Right atrium auricular region (tissue), 2 donors: Measurements from ENCODE around the gene RSU1. TPM values are rescaled to one million over a fixed set of nuclear protein-coding genes. Genes with fewer than 3 reads are reported as not detected.
A peak's percentile ranks its signal among the peaks of the same experiment; 100 is the strongest.

Experiments
- DNase-seq: peaks from one replicate; pipeline ENCODE4 v3.0.0-alpha.2; 2019; ENCODE audit warnings: low spot score
- H3K27ac ChIP-seq, 2 donors: fragments of 200-600 bp; sonication (generic); 1 replicate in 1 of 2; 2 replicates in 1 of 2; pipeline ENCODE4 v1.5.1; 2016 to 2019
- H3K27me3 ChIP-seq, 2 donors: fragments of 200-600 bp; sonication (generic); one replicate each; pipeline versions ENCODE4 v1.5.1 to v1.6.0; 2017 to 2019
- H3K36me3 ChIP-seq: fragments of 200-600 bp; sonication (generic); one replicate; pipeline ENCODE4 v1.5.1; 2016
- H3K4me1 ChIP-seq, 2 donors: fragments of 200-600 bp; sonication (generic); one replicate each; pipeline versions ENCODE4 v1.5.1 to v1.6.0; 2017 to 2019
- H3K4me3 ChIP-seq, 2 donors: fragments of 200-600 bp; sonication (generic); 1 replicate in 1 of 2; 2 replicates in 1 of 2; pipeline ENCODE4 v1.5.1; 2017 to 2019; ENCODE audit warnings: mild to moderate bottlenecking in 1 of 2, moderate library complexity in 1 of 2
- H3K9me3 ChIP-seq, 2 donors: fragments of 200-600 bp; sonication (generic); one replicate each; pipeline ENCODE4 v1.5.1; 2019
- CTCF ChIP-seq, 2 donors: fragments of 200-600 bp; sonication (generic); IDR thresholded peaks; one replicate each; pipeline ENCODE4 v1.5.1; 2019; ENCODE audit warnings: antibody characterized with exemption in 2 of 2
- total RNA-seq, 2 donors: library from RNA; depleted of rRNA; stranded (reverse); fragments of >200 nt; gene quantifications; one replicate each; pipeline ENCODE4 v1.1.0, GENCODE V29; 2016

RSU1 gene
- total RNA-seq, 2 donors from 2014 or later: 40.3 to 45.4 TPM

- Histone ChIP-seq H3K9me3 (peaks cover 0 to 18% of the 10 kb centered on the region in 2 donors), H3K27ac (no peak overlapping the region), H3K27me3 (no peaks in the 10 kb centered on the region), H3K36me3 (no peaks in the 10 kb centered on the region), H3K4me1 (peaks cover 0 to 14% of the 10 kb centered on the region in 2 donors), H3K4me3 (no peak overlapping the region)
- no peak for DNase-seq
- TF ChIP-seq CTCF (IDR thresholded peaks at IDR 0.05): no peak
Observed at GRCh38 chr10:16820421-16820820, 3.2 kb upstream of the RSU1 start.

GRCh38 chr10:16820018-16820417, 2.8 kb upstream of the RSU1 start:
- Histone ChIP-seq H3K36me3 (no peaks in the 10 kb centered on the region), H3K27ac (no peak overlapping the region), H3K4me3 (no peak overlapping the region), H3K4me1 (peaks cover 0 to 16% of the 10 kb centered on the region in 2 donors), H3K9me3 (peaks cover 0 to 18% of the 10 kb centered on the region in 2 donors), H3K27me3 (no peaks in the 10 kb centered on the region)
- TF ChIP-seq CTCF (IDR thresholded peaks at IDR 0.05): no peak
- DNase-seq: no peak

- Histone ChIP-seq H3K27ac (no peak overlapping the region), H3K27me3 (no peaks in the 10 kb centered on the region), H3K36me3 (no peaks in the 10 kb centered on the region), H3K9me3 (peaks cover 0 to 18% of the 10 kb centered on the region in 2 donors), H3K4me3 (no peak overlapping the region), H3K4me1 (peaks cover 0 to 19% of the 10 kb centered on the region in 2 donors)
- DNase-seq: no peak
- no peak for TF ChIP-seq CTCF (IDR thresholded peaks at IDR 0.05)
Observed at GRCh38 chr10:16819436-16819835, 2.2 kb upstream of the RSU1 start.

GRCh38 chr10:16819026-16819425, 1.8 kb upstream of the RSU1 start:
- Histone ChIP-seq H3K4me3 (no peak overlapping the region), H3K27me3 (no peaks in the 10 kb centered on the region), H3K9me3 (peaks cover 0 to 18% of the 10 kb centered on the region in 2 donors), H3K36me3 (no peaks in the 10 kb centered on the region), H3K4me1 (peaks cover 0 to 19% of the 10 kb centered on the region in 2 donors), H3K27ac (no peak overlapping the region)
- no peak for DNase-seq
- TF ChIP-seq CTCF (IDR thresholded peaks at IDR 0.05): no peak

- H3K36me3 ChIP-seq: no peaks in the 10 kb centered on the region
- no peak for TF ChIP-seq CTCF (IDR thresholded peaks at IDR 0.05)
- peaks cover 0 to 28% of the 10 kb centered on the region in 2 donors for H3K4me1 ChIP-seq
Observed at GRCh38 chr10:16816830-16817124, 447 bp downstream of the RSU1 start.

GRCh38 chr10:16816171-16816570, 1.1 kb downstream of the RSU1 start:
- peak overlapping the region; percentile 80 to 82 for H3K4me3 ChIP-seq
- H3K27ac ChIP-seq: peak overlapping the region in 1 of 2 donors; percentile 85
- no peaks in the 10 kb centered on the region for H3K36me3 ChIP-seq
- TF ChIP-seq CTCF (IDR thresholded peaks at IDR 0.05): no peak
- H3K4me1 ChIP-seq: peaks cover 0 to 34% of the 10 kb centered on the region in 2 donors
- H3K9me3 ChIP-seq: no peaks in the 10 kb centered on the region
- no peaks in the 10 kb centered on the region for H3K27me3 ChIP-seq
- no peak for DNase-seq

More at GRCh38 chr10:16816830-16817124, 447 bp downstream of the RSU1 start:
- Histone ChIP-seq H3K4me3 (peak overlapping the region; percentile 80 to 82), H3K27ac (peak overlapping the region; percentile 84 to 85), H3K27me3 (no peaks in the 10 kb centered on the region), H3K9me3 (peaks cover 0 to 3% of the 10 kb centered on the region in 2 donors)
- no peak for DNase-seq
